ENCODE data around the gene DPP4.

- TF ChIP-seq SUZ12 (IDR thresholded peaks at IDR 0.05; ENCODE audit: extremely low read depth, insufficient read depth, insufficient read length) (no peak), ZNF274 (IDR thresholded peaks at IDR 0.05; ENCODE audit: low read depth, low read length) (no peak), YY1 (IDR thresholded peaks at IDR 0.05; ENCODE audit: insufficient read depth, insufficient read length) (no peak)
Measured at GRCh38 chr2:161961061-161961460, 113.0 kb downstream of the DPP4 start.
